Chondrocyte (in vitro differentiated cells): ENCODE results near the gene AK2. TPM values are rescaled to one million over a fixed set of nuclear protein-coding genes. Genes with fewer than 3 reads are reported as not detected.

Experiments
- DNase-seq: peaks from one replicate; pipeline ENCODE4 v3.0.0; 2021; ENCODE audit warnings: mixed read lengths, low spot score
- H3K27ac Mint-ChIP-seq: one replicate; pipeline ENCODE4 v1.8.0; 2021; ENCODE audit warnings: mild to moderate bottlenecking, moderate library complexity, mixed read lengths; ENCODE audit not compliant: unreplicated experiment
- H3K27me3 Mint-ChIP-seq: 2 replicates; pipeline ENCODE4 v1.8.0; 2021; ENCODE audit warnings: low read depth, mixed read lengths
- H3K36me3 Mint-ChIP-seq: 2 replicates; pipeline ENCODE4 v1.8.0; 2021; ENCODE audit warnings: low read depth, mixed read lengths
- H3K4me1 Mint-ChIP-seq: 2 replicates; pipeline ENCODE4 v1.8.0; 2021; ENCODE audit warnings: low read depth, mild to moderate bottlenecking, mixed read lengths
- H3K4me3 Mint-ChIP-seq: one replicate; pipeline ENCODE4 v1.8.0; 2021; ENCODE audit warnings: mild to moderate bottlenecking, moderate library complexity, mixed read lengths; ENCODE audit not compliant: unreplicated experiment
- H3K9me3 Mint-ChIP-seq: 2 replicates; pipeline ENCODE4 v1.8.0; 2021; ENCODE audit warnings: low read depth, mixed read lengths
- total RNA-seq: library from RNA; stranded (reverse); gene quantifications from 3 replicates; pipeline ENCODE4 v1.2.1, GENCODE V29; 2021
- TF ChIP-seq, protein P1 (sequence below): fragments of 200-600 bp; sonication (generic); IDR thresholded peaks from 2 replicates; pipeline ENCODE4 v1.5.0; 2021; ENCODE audit warnings: antibody characterized with exemption, mild to moderate bottlenecking, moderate library complexity

The AK2 gene
- total RNA-seq, 1 donor from 2014 or later = 94.9 TPM

DNA sequence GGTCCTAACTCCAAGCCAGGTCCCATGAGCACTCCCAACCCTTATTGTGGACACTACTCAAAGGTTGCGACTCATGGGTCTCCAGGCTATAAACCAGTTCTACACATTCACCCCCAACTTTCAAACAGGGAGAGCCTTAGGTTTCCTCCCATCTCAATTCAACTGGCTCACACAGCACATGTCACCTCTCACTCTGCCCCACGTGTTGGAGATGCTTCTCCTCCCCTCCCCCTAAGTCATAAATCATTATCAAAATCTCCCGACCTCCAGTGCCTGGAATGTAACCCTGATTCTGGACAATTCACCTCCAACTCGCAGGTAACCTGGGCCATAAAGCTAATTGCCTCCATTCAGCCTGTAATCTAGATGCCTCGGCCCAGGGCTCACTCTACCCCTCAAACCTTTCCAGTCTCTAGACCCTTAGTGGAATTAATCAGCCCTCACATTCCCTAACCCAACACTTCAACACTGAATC, 595 bp downstream of the AK2 start:
- Mint-ChIP-seq H3K9me3 (no peaks in the 10 kb centered on the region), H3K27ac (peak overlapping the region; percentile 96), H3K36me3 (no peaks in the 10 kb centered on the region), H3K27me3 (no peaks in the 10 kb centered on the region), H3K4me1 (peaks cover 38% of the 10 kb centered on the region), H3K4me3 (peak overlapping the region; percentile 93)
- TF ChIP-seq, protein P1, sequence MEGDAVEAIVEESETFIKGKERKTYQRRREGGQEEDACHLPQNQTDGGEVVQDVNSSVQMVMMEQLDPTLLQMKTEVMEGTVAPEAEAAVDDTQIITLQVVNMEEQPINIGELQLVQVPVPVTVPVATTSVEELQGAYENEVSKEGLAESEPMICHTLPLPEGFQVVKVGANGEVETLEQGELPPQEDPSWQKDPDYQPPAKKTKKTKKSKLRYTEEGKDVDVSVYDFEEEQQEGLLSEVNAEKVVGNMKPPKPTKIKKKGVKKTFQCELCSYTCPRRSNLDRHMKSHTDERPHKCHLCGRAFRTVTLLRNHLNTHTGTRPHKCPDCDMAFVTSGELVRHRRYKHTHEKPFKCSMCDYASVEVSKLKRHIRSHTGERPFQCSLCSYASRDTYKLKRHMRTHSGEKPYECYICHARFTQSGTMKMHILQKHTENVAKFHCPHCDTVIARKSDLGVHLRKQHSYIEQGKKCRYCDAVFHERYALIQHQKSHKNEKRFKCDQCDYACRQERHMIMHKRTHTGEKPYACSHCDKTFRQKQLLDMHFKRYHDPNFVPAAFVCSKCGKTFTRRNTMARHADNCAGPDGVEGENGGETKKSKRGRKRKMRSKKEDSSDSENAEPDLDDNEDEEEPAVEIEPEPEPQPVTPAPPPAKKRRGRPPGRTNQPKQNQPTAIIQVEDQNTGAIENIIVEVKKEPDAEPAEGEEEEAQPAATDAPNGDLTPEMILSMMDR = no peak
- DNase-seq = no peak

GRCh38 chr1:33032126-33032869, 4.4 kb downstream of the AK2 start:
- no peaks in the 10 kb centered on the region for H3K9me3 Mint-ChIP-seq
- TF ChIP-seq, protein P1 = no peak
- no peaks in the 10 kb centered on the region for H3K27me3 Mint-ChIP-seq
- H3K27ac Mint-ChIP-seq = peak overlapping the region; percentile 39
- no peak for DNase-seq
- no peaks in the 10 kb centered on the region for H3K36me3 Mint-ChIP-seq
- H3K4me1 Mint-ChIP-seq = peaks cover 58% of the 10 kb centered on the region
- H3K4me3 Mint-ChIP-seq = no peak overlapping the region

- no peak overlapping the region for H3K27ac Mint-ChIP-seq
- H3K4me3 Mint-ChIP-seq = no peak overlapping the region
- no peaks in the 10 kb centered on the region for H3K36me3 Mint-ChIP-seq
- no peak for DNase-seq
- H3K4me1 Mint-ChIP-seq = peaks cover 51% of the 10 kb centered on the region
- H3K27me3 Mint-ChIP-seq = no peaks in the 10 kb centered on the region
- no peaks in the 10 kb centered on the region for H3K9me3 Mint-ChIP-seq
- TF ChIP-seq, protein P1 = no peak
Observed at GRCh38 chr1:33031506-33031905, 5.2 kb downstream of the AK2 start.

DNA sequence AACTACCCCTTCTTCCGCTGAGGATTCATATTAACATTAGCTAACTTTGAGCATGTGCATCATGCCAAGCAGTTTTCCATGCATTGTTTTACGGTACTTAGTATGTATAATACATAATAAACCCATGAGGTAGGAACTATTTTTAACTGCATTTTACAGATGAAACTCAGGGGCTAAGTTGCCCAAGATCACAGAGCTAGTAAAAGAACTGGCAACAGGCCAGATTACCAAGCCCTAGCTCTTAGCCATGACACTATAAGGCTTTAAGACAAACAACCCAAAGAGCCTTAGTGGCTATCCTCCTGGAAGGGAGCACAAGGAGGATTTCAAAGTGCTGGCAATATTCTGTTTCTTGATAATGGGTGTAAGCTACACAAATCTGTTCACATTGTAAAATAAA, 6.1 kb downstream of the AK2 start:
- Mint-ChIP-seq H3K27ac (peak overlapping the region; percentile 42), H3K9me3 (no peaks in the 10 kb centered on the region), H3K4me3 (no peak overlapping the region), H3K4me1 (peaks cover 46% of the 10 kb centered on the region), H3K36me3 (no peaks in the 10 kb centered on the region), H3K27me3 (no peaks in the 10 kb centered on the region)
- no peak for DNase-seq
- TF ChIP-seq, protein P1 = no peak

DNA sequence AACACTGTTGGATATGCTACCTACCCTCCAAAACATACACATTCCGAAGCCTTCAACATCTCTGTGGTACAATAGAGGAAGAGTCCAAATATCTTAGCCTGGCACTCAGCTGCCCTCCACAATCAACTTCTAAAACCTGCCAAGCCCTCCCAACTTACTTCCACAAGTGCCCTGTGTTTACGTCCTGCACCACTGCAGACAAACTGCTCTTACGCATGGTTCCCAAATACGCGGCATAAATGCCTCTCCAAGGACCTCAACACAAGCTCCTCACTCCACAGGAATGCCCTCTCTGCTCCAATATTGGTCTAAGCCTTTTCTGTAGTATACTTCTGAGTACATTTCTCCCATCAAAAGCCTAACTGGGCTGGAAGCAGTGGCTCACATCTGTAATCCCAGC, 6.8 kb downstream of the AK2 start:
- Mint-ChIP-seq H3K27me3 (no peaks in the 10 kb centered on the region), H3K27ac (no peak overlapping the region), H3K9me3 (no peaks in the 10 kb centered on the region), H3K4me3 (no peak overlapping the region), H3K36me3 (no peaks in the 10 kb centered on the region), H3K4me1 (peaks cover 41% of the 10 kb centered on the region)
- TF ChIP-seq, protein P1 = no peak
- no peak for DNase-seq
